Right lobe of liver (tissue), 4 donors: ENCODE measurements around the gene MAP3K19.

ENCODE experiments used
- CTCF ChIP-seq, 4 donors: fragments of 200-600 bp in 3 of 4; fragments of 450-650 bp in 1 of 4; IDR thresholded peaks; one replicate each; pipeline versions ENCODE4 v1.5.1 to v1.8.0; 2016 to 2022; ENCODE audit warnings: antibody characterized with exemption in 4 of 4, mild to moderate bottlenecking in 2 of 4
- POLR2A ChIP-seq: fragments of 450-650 bp; IDR thresholded peaks from one replicate; pipeline ENCODE4 v1.6.1; 2017; ENCODE audit warnings: antibody characterized with exemption, mild to moderate bottlenecking
- donor health status: DM: no; HTN: no; CAD: no.
- donor health status: DM: no; HTN: no; CAD: no.
- donor health status: DM: no; HTN: yes; CAD: no.

GRCh38 chr2:134917360-134917865 lies 129.8 kb downstream of the MAP3K19 start:
- TF ChIP-seq CTCF (IDR thresholded peaks at IDR 0.05): no peak
- TF ChIP-seq POLR2A: no peak
